BJ (cell line): ENCODE results near the gene HES7. TPM values are rescaled to one million over a fixed set of nuclear protein-coding genes. Genes with fewer than 3 reads are reported as not detected.

Source experiments
- CTCF ChIA-PET: fragments of 350-600 bp; formaldehyde crosslinking; extraction: SDS; loops from one replicate; lab custom pipeline; 2021; ENCODE audit warnings: antibody characterized with exemption, inconsistent platforms; lab: Yijun Ruan, JAX
- POLR2A ChIA-PET: fragments of 300-600 bp; sonication (Branson Sonifier 250); formaldehyde crosslinking; extraction: SDS; loops from one replicate; lab custom pipeline; 2021; ENCODE audit warnings: antibody characterized with exemption; lab: Charles Lee
- DNase-seq: peaks from one replicate; pipeline ENCODE4 v3.0.0-alpha.2; 2011; ENCODE audit warnings: low read depth
- H3K27me3 ChIP-seq: 2 replicates; pipeline ENCODE4 v1.6.0; 2011; ENCODE audit warnings: low read length; ENCODE audit not compliant: control insufficient read depth, insufficient read depth
- H3K36me3 ChIP-seq: 2 replicates; pipeline ENCODE4 v1.5.1; 2011; ENCODE audit warnings: low read length; ENCODE audit not compliant: control insufficient read depth, insufficient read depth
- H3K4me3 ChIP-seq: 2 replicates; pipeline ENCODE4 v1.5.1; 2011; ENCODE audit warnings: low read depth, mild to moderate bottlenecking, control low read depth, low read length
- CTCF ChIP-seq: IDR thresholded peaks from 2 replicates; pipeline ENCODE4 v1.5.1; 2011; ENCODE audit warnings: low read depth, mild to moderate bottlenecking, control low read depth, inconsistent platforms, low read length, moderate library complexity; ENCODE audit not compliant: insufficient read depth
- polyA plus RNA-seq: library from polyadenylated mRNA; depleted of rRNA; stranded (reverse); fragments of >200 nt; gene quantifications from 2 replicates; pipeline ENCODE4 v1.2.3, GENCODE V29; 2011

HES7 gene
- polyA plus RNA-seq, 1 experiment: not detected

GRCh38 chr17:8161289-8162232, 37.7 kb upstream of the HES7 start:
- no peak for TF ChIP-seq CTCF
- H3K36me3 ChIP-seq: peaks cover 12% of the 10 kb centered on the region
- ChIA-PET CTCF (interaction anchor here (0.5 to 4.7 kb wide), 6 partner anchors 11 to 62 kb away, joined by 3 to 31 read pairs (median 4); no protein-coding TSS in a partner anchor), POLR2A (no interaction called here)
- DNase-seq: no peak
- H3K4me3 ChIP-seq: peak overlapping the region; percentile 100
- H3K27me3 ChIP-seq: no peaks in the 10 kb centered on the region

- ChIA-PET CTCF (interaction anchor here (0.5 to 4.7 kb wide), 6 partner anchors 10 to 67 kb away, joined by 3 to 31 read pairs (median 4); no protein-coding TSS in a partner anchor), POLR2A (no interaction called here)
- H3K27me3 ChIP-seq: no peaks in the 10 kb centered on the region
- no peak for DNase-seq
- TF ChIP-seq CTCF: no peak
- no peak overlapping the region for H3K4me3 ChIP-seq
- H3K36me3 ChIP-seq: peaks cover 12% of the 10 kb centered on the region
Observed at GRCh38 chr17:8160741-8161221, 36.9 kb upstream of the HES7 start.

- H3K36me3 ChIP-seq: peaks cover 12% of the 10 kb centered on the region
- no peak for DNase-seq
- POLR2A ChIA-PET: no interaction called here
- CTCF ChIA-PET: interaction anchor here (1.2 to 4.7 kb wide), 5 partner anchors 9 to 41 kb away, joined by 3 to 31 read pairs (median 8); partner anchors contain the start of gene HES7
- TF ChIP-seq CTCF: no peak
- H3K27me3 ChIP-seq: no peaks in the 10 kb centered on the region
- no peak overlapping the region for H3K4me3 ChIP-seq
Observed at GRCh38 chr17:8160224-8160577, 36.3 kb upstream of the HES7 start.

- Histone ChIP-seq H3K27me3 (no peaks in the 10 kb centered on the region), H3K36me3 (peaks cover 12% of the 10 kb centered on the region), H3K4me3 (no peak overlapping the region)
- POLR2A ChIA-PET: no interaction called here
- DNase-seq: no peak
- CTCF ChIA-PET: interaction anchor here (1.1 to 4.7 kb wide), 8 partner anchors 9 to 67 kb away, joined by 3 to 31 read pairs (median 6); partner anchors contain the start of gene HES7
- no peak for TF ChIP-seq CTCF
Observed at GRCh38 chr17:8159459-8160223, 35.7 kb upstream of the HES7 start.

GRCh38 chr17:8159032-8159400, 35.1 kb upstream of the HES7 start:
- Histone ChIP-seq H3K4me3 (no peak overlapping the region), H3K27me3 (no peaks in the 10 kb centered on the region), H3K36me3 (peaks cover 12% of the 10 kb centered on the region)
- ChIA-PET POLR2A (no interaction called here), CTCF (interaction anchor here (1.1 to 4.7 kb wide), 8 partner anchors 14 to 98 kb away, joined by 3 to 32 read pairs (median 13); partner anchors contain the start of genes ALOXE3 and HES7)
- no peak for DNase-seq
- TF ChIP-seq CTCF: no peak
